ENCODE results near the gene ECM2. TPM values are rescaled to one million over a fixed set of nuclear protein-coding genes. Genes with fewer than 3 reads are reported as not detected.

ECM2 gene
- total RNA-seq, 3 donors from 2014 or later = 1.0 to 5.0 (median 1.9) TPM

GRCh38 chr9:92509050-92509449 lies 26.7 kb downstream of the ECM2 start:
- intact Hi-C loops (cut with DNase I, micrococcal nuclease) = no loop called here
- peaks cover 3% of the 10 kb centered on the region for H3K4me1 ChIP-seq (ENCODE audit: low read depth)
- no peaks in the 10 kb centered on the region for H3K9me3 ChIP-seq
- ATAC-seq = no peak
- DNase-seq = no peak
- TF ChIP-seq, protein P1, sequence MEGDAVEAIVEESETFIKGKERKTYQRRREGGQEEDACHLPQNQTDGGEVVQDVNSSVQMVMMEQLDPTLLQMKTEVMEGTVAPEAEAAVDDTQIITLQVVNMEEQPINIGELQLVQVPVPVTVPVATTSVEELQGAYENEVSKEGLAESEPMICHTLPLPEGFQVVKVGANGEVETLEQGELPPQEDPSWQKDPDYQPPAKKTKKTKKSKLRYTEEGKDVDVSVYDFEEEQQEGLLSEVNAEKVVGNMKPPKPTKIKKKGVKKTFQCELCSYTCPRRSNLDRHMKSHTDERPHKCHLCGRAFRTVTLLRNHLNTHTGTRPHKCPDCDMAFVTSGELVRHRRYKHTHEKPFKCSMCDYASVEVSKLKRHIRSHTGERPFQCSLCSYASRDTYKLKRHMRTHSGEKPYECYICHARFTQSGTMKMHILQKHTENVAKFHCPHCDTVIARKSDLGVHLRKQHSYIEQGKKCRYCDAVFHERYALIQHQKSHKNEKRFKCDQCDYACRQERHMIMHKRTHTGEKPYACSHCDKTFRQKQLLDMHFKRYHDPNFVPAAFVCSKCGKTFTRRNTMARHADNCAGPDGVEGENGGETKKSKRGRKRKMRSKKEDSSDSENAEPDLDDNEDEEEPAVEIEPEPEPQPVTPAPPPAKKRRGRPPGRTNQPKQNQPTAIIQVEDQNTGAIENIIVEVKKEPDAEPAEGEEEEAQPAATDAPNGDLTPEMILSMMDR (IDR thresholded peaks at IDR 0.05) = no peak
- no peak overlapping the region for H3K4me3 ChIP-seq
- H3K36me3 ChIP-seq (ENCODE audit: low read depth) = no peaks in the 10 kb centered on the region

GRCh38 chr9:92508018-92508820 lies 27.6 kb downstream of the ECM2 start:
- DNase-seq (peak in 1 of 3 donors; percentile 35), ATAC-seq (no peak)
- no peaks in the 10 kb centered on the region for H3K36me3 ChIP-seq (ENCODE audit: low read depth)
- TF ChIP-seq, protein P1 (IDR thresholded peaks at IDR 0.05) = no peak
- peaks cover 3% of the 10 kb centered on the region for H3K4me1 ChIP-seq (ENCODE audit: low read depth)
- no peaks in the 10 kb centered on the region for H3K9me3 ChIP-seq
- no peak overlapping the region for H3K4me3 ChIP-seq
- intact Hi-C loops (cut with DNase I, micrococcal nuclease) = no loop called here

DNA sequence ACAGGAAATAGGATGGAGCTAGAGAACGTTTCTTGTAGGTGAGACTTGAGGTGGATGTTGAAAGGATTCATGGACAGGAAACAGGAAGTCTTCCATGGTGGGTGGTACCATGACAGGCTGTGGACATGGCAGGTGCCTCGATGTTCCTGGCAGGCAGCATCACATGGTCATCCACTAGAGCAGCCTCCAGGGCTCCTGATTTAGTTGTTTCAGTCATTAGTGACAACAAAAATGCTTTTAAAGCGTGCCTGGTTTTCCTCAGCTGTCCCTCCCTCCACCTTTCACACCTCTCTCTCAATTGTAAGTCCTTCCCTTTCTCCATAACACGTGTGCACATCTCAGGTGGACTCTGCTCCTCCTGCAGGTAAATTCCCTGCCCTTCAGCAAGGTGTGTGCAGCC lies 28.3 kb downstream of the ECM2 start:
- DNase-seq (no peak), ATAC-seq (no peak)
- intact Hi-C loops (cut with DNase I, micrococcal nuclease) = no loop called here
- Histone ChIP-seq H3K4me3 (no peak overlapping the region), H3K36me3 (ENCODE audit: low read depth) (no peaks in the 10 kb centered on the region), H3K9me3 (no peaks in the 10 kb centered on the region), H3K4me1 (ENCODE audit: low read depth) (peaks cover 3% of the 10 kb centered on the region)
- TF ChIP-seq, protein P1 (IDR thresholded peaks at IDR 0.05) = no peak

GRCh38 chr9:92507005-92507404 lies 28.8 kb downstream of the ECM2 start:
- TF ChIP-seq, protein P1 (IDR thresholded peaks at IDR 0.05) = no peak
- no peak overlapping the region for H3K4me3 ChIP-seq
- DNase-seq = no peak
- intact Hi-C loops (cut with DNase I, micrococcal nuclease) = no loop called here
- peak; percentile 26 for ATAC-seq
- H3K36me3 ChIP-seq (ENCODE audit: low read depth) = no peaks in the 10 kb centered on the region
- H3K4me1 ChIP-seq (ENCODE audit: low read depth) = peaks cover 3% of the 10 kb centered on the region
- H3K9me3 ChIP-seq = no peaks in the 10 kb centered on the region

- TF ChIP-seq, protein P1 (IDR thresholded peaks at IDR 0.05) = no peak
- H3K4me1 ChIP-seq (ENCODE audit: low read depth) = peaks cover 3% of the 10 kb centered on the region
- no peaks in the 10 kb centered on the region for H3K36me3 ChIP-seq (ENCODE audit: low read depth)
- no peak for DNase-seq
- no peak overlapping the region for H3K4me3 ChIP-seq
- H3K9me3 ChIP-seq = no peaks in the 10 kb centered on the region
- intact Hi-C loops (cut with DNase I, micrococcal nuclease) = no loop called here
- ATAC-seq = peak; percentile 44
Measured at GRCh38 chr9:92506184-92506857, 29.5 kb downstream of the ECM2 start.
